ENCODE data around the gene OSBPL6. TPM values are rescaled to one million over a fixed set of nuclear protein-coding genes. Genes with fewer than 3 reads are reported as not detected.

OSBPL6 gene
- total and polyA plus RNA-seq, 7 donors, result 0.23 to 3.2 (median 1.5) TPM

DNA sequence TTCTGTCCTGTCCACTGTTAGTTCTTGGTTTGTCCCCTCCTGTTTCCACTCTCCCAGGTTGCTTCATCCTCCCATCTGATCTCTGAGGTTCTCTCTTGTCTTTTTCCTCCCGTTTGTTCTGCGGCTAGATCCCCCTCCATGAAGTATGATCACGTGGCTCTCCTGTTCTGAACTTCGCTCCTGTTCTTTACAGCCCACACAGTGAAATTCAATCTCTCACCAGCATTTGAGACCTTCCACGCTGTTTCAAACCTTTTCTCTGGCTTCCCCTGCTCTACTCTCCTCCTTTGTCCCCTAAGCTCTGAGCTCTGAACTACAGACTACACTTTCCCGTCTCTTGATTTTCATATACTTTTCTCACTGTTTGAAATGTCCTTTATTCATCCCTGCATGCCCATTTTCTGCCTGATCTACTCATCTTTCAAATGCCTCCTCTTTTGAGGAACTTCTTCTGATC lies 83.5 kb downstream of the OSBPL6 start:
- WGBS, 2 donors, result 22 to 61% methylated on average over 6 of the region's 6 CpGs
- intact Hi-C loops (cut with DNase I), result loop anchor here (5.0 kb wide), 2 partner anchors 85 to 165 kb away; partner anchors contain the start of genes OSBPL6 and RBM45

DNA sequence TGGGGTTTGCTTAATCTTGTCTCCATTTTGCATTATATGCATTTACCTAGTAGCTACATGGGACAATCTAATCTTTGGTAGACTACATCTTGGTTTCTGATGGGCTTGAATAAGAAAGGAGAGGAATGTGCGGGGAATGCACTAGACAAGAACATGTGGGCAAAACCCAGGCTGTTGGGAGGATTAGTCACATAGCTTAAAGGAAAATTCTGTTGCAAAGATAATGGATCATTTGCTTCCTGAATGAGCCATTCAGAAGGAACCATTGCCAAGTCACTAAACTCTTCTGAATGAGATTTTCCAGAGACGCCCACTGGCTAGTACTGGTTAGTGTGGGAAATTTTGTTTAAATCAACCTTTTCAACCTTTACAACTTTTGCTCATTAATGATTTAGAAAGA lies 84.8 kb downstream of the OSBPL6 start:
- intact Hi-C loops (cut with DNase I), result loop anchor here (5.0 kb wide), 2 partner anchors 87 to 167 kb away; partner anchors contain the start of genes OSBPL6 and RBM45
- no peaks in the 10 kb centered on the region for H3K36me3 ChIP-seq
- H3K4me3 ChIP-seq, result no peak overlapping the region
- no peaks in the 10 kb centered on the region for H3K27me3 ChIP-seq
- DNase-seq, result no peak
- H3K27ac ChIP-seq, result no peak overlapping the region
- H3K4me1 ChIP-seq, result peaks cover 0 to 6% (median 0%) of the 10 kb centered on the region in 4 donors
- WGBS, 2 donors, result 79 to 85% methylated on average over 2 of the region's 2 CpGs
- TF ChIP-seq EP300 (IDR thresholded peaks at IDR 0.05), result no peak
- TF ChIP-seq, protein P1, sequence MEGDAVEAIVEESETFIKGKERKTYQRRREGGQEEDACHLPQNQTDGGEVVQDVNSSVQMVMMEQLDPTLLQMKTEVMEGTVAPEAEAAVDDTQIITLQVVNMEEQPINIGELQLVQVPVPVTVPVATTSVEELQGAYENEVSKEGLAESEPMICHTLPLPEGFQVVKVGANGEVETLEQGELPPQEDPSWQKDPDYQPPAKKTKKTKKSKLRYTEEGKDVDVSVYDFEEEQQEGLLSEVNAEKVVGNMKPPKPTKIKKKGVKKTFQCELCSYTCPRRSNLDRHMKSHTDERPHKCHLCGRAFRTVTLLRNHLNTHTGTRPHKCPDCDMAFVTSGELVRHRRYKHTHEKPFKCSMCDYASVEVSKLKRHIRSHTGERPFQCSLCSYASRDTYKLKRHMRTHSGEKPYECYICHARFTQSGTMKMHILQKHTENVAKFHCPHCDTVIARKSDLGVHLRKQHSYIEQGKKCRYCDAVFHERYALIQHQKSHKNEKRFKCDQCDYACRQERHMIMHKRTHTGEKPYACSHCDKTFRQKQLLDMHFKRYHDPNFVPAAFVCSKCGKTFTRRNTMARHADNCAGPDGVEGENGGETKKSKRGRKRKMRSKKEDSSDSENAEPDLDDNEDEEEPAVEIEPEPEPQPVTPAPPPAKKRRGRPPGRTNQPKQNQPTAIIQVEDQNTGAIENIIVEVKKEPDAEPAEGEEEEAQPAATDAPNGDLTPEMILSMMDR (IDR thresholded peaks at IDR 0.05), result no peak
- TF ChIP-seq POLR2AphosphoS5 (IDR thresholded peaks at IDR 0.05), result no peak
- TF ChIP-seq POLR2A (IDR thresholded peaks at IDR 0.05), result no peak
- no peaks in the 10 kb centered on the region for H3K9me3 ChIP-seq

More for the DNA sequence above, 83.5 kb downstream of the OSBPL6 start:
- peaks cover 0 to 6% (median 0%) of the 10 kb centered on the region in 4 donors for H3K4me1 ChIP-seq
- no peak overlapping the region for H3K27ac ChIP-seq
- no peak for TF ChIP-seq EP300 (IDR thresholded peaks at IDR 0.05)
- TF ChIP-seq, protein P1 (IDR thresholded peaks at IDR 0.05), result no peak
- TF ChIP-seq POLR2A (IDR thresholded peaks at IDR 0.05), result no peak
- no peak for TF ChIP-seq POLR2AphosphoS5 (IDR thresholded peaks at IDR 0.05)
- no peaks in the 10 kb centered on the region for H3K27me3 ChIP-seq
- no peak overlapping the region for H3K4me3 ChIP-seq
- DNase-seq, result no peak
- no peaks in the 10 kb centered on the region for H3K9me3 ChIP-seq
- no peaks in the 10 kb centered on the region for H3K36me3 ChIP-seq

DNA sequence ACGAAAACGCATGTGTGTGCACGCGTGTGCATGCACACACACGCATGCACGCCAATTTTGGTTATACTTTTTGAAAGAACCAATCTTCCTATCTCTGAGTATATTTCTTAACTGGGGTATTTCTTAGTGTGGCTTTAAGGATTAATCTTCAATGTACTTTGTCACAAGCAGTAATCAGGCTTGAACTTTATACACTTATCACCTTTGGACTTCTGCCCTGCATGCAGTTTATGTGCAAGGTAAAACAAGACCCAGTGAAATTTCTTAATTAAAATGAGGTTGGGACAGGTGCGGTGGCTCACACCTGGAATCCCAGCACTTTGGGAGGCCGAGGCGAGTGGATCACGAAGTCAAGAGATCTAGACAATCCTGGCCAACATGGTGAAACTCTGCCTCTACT lies 85.3 kb downstream of the OSBPL6 start:
- Histone ChIP-seq H3K27me3 (no peaks in the 10 kb centered on the region), H3K9me3 (no peaks in the 10 kb centered on the region), H3K4me3 (no peak overlapping the region), H3K4me1 (peaks cover 0 to 6% (median 0%) of the 10 kb centered on the region in 4 donors), H3K36me3 (no peaks in the 10 kb centered on the region), H3K27ac (no peak overlapping the region)
- no peak for TF ChIP-seq EP300 (IDR thresholded peaks at IDR 0.05)
- TF ChIP-seq POLR2A (IDR thresholded peaks at IDR 0.05), result no peak
- TF ChIP-seq, protein P1 (IDR thresholded peaks at IDR 0.05), result no peak
- TF ChIP-seq POLR2AphosphoS5 (IDR thresholded peaks at IDR 0.05), result no peak
- intact Hi-C loops (cut with DNase I), result loop anchor here (5.0 kb wide), 2 partner anchors 87 to 167 kb away; partner anchors contain the start of genes OSBPL6 and RBM45
- WGBS, 2 donors, result 90 to 94% methylated on average over 10 of the region's 10 CpGs
- no peak for DNase-seq

DNA sequence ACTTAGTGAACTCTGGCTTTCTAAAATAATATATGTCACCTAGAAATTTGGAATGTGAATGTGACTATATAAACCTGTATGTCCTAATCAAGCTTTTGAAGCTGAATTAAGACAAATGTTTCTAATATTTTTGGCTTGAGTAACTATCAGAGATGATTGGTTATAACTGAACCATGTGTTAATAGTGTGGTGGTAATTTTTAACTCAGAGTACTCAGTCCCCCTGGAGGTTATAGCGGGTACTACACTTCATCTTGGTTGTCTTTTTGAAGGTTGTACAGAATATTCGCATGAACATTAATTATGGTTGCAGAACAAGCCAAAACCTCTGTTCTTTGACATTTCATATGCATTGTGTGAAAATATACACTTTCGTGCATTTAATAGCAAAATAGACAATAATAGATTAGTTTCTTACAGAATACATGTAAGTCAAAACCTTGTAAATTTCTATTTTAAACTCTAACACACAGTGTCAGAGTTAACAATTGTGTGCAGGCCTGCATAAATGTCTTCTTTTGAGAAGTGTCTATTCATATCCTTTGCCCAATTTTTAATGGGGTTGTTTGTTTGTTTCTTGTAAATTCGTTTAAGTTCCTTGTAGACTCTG lies 86.0 kb downstream of the OSBPL6 start:
- Histone ChIP-seq H3K4me3 (no peak overlapping the region), H3K27ac (no peak overlapping the region), H3K4me1 (peaks cover 0 to 6% (median 0%) of the 10 kb centered on the region in 4 donors), H3K36me3 (no peaks in the 10 kb centered on the region), H3K27me3 (no peaks in the 10 kb centered on the region), H3K9me3 (no peaks in the 10 kb centered on the region)
- no peak for DNase-seq
- intact Hi-C loops (cut with DNase I), result no loop called here
- TF ChIP-seq, protein P1 (IDR thresholded peaks at IDR 0.05), result peak; percentile 45 to 84 (median 78)
- TF ChIP-seq POLR2AphosphoS5 (IDR thresholded peaks at IDR 0.05) (no peak), POLR2A (IDR thresholded peaks at IDR 0.05) (no peak)
- 48 to 50% methylated on average over 4 of the region's 4 CpGs for WGBS, 2 donors

Data from sigmoid colon (tissue), 7 donors.